KBM-7 (cell line): ENCODE measurements around the gene RAB5B.
"Not testable (repeated sequence)": the region's sequence is repeated elsewhere in the genome, so short reads cannot be mapped to it uniquely, and the experiment has no call there.

Experiments
- DNase-seq: peaks from one replicate; pipeline ENCODE4 v3.0.0-alpha.2; 2015
- in situ Hi-C: fragments of 300-500 bp; cut with MboI; formaldehyde crosslinking; loops from 2 replicates; pipeline ENCODE4 v1.14.3; 2020; ENCODE audit warnings: low sequenced_read_pairs, low pct_unique_long_range_greater_than_20kb, mixed read lengths

RAB5B gene

DNA sequence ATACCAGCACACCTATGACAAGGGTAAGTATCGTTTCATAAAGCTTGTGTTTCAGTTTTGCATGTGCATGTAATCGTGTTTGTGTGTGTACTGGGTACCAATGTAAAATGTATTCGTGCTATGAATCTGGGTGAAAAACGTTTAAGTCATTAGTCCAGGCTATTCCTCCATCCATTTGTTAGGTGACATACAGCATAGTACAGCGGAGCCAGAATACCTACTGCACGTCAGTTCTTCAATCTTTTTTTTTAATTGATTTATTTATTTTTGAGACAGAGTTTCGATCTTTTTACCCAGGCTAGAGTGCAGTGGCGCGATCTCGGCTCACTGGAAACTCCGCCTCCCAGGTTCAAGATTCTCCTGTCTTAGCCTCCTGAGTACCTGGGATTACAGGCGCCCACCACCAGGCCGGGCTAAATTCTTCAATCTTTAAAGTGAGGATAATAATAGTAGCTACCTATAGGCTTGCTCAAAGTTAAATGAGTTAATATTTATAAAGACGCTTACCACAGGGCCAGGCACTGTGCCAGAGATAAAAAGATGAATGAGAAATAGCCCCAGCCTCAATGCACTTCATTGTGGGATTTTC is 67.2 kb downstream of the RAB5B start:
- DNase-seq = no peak
- in situ Hi-C loops = no loop called here

DNA sequence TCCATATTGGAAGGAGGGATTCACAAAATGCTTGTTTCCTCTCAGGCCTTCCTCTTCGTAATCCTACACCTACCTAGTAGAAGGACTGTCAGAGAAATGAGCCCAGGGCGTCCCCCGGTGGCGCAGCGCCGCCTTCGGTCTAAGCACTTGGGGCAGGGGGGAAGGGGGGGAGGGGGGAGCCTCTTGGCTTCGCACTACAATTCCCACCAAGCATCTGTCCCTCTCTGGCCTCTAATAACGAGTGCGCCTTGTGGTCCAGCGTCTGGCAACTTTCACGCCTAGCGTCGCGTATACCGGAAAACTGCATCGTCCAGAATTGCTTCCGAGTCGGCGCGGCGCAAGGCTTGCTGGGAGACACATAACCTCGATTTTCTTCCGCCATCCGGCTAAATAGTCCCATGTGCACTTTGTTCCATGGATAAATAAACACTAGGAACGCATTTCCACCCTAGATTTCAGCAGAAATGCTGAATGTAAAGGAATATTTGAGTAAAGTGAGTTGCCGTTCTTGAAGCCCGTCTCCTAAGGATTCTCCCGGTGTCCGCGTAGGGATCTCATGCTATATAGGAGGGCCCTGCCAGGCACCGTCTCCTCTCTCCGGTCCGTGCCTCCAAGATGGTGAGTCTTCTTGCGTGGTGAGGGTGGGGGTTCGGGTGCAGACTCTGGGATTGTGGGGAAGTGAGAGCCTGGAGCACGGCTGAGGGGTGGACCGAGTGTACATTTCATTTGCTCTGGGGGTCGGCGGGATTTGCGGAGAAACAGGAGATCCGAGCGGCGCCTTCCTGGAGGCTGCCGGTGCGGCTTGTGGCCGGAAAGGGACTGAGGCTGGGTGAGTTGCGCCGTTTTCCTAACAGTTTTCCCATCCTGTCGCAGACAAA is 67.9 kb downstream of the RAB5B start, which contains the start of gene RPS26:
RPS26 (plus strand) TSS at position 367 of the 878 bp plus-strand sequence; CDS start at position 616, 249 bp downstream.
- in situ Hi-C loops = no loop called here
- DNase-seq = peak; percentile 99

DNA sequence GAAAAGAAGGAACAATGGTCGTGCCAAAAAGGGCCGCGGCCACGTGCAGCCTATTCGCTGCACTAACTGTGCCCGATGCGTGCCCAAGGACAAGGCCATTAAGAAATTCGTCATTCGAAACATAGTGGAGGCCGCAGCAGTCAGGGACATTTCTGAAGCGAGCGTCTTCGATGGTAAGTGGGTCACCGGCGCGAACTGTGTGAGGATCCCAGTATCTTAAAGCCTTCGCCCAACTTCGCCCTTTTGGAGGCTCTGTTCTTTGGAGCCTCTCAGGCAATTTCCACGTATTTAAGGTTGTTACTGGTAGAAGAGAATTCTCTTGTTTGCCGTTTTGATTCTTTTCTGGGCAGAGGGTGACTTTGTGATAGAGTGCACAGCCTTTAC is 68.5 kb downstream of the RAB5B start:
- DNase-seq, in situ Hi-C loops: not testable (repeated sequence)

DNA sequence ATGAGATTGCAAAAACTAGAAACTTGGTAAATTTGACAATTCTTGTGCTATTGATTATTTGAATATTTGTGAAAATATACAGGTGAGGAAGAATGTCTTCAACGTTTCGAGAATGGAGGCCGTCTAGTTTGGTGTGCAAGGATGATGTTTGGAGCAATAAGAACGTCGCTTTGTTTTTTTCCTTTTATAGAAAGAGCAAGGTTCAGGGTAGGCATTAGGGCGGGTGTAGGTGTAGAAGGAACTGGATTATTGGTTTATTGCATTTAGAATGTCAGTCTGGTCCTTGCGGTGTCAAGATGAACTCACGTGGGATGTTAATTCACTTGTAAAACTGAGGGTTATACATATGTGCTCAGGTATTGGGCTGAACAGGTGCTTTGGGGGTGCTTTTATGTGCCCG is 69.0 kb downstream of the RAB5B start:
- in situ Hi-C loops = no loop called here
- DNase-seq = no peak
